Forelimb muscle (tissue), 1 donor: ENCODE results near the gene TRIM6. TPM values are rescaled to one million over a fixed set of nuclear protein-coding genes. Genes with fewer than 3 reads are reported as not detected.
"Not testable (repeated sequence)": the region's sequence is repeated elsewhere in the genome, so short reads cannot be mapped to it uniquely, and the experiment has no call there.

ENCODE experiments used
- DNase-seq: peaks from one replicate; pipeline ENCODE4 v3.0.0-alpha.2; 2013; ENCODE audit warnings: low read depth
- polyA plus RNA-seq: library from polyadenylated mRNA; unstranded; fragments of 120-200 nt; gene quantifications from one replicate; pipeline ENCODE4 v1.2.1, GENCODE V29; 2013; ENCODE audit not compliant: insufficient read length

Gene TRIM6
- polyA plus RNA-seq, 1 donor: 1.4 TPM

DNA sequence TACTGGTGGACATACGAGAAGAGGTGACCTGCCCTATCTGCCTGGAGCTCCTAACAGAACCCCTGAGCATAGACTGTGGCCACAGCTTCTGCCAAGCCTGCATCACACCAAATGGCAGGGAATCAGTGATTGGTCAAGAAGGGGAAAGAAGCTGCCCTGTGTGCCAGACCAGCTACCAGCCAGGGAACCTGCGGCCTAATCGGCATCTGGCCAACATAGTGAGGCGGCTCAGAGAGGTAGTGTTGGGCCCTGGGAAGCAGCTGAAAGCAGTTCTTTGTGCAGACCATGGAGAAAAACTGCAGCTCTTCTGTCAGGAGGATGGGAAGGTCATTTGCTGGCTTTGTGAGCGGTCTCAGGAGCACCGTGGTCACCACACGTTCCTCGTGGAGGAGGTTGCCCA is 6.9 kb downstream of the TRIM6 start:
- DNase-seq: no peak

DNA sequence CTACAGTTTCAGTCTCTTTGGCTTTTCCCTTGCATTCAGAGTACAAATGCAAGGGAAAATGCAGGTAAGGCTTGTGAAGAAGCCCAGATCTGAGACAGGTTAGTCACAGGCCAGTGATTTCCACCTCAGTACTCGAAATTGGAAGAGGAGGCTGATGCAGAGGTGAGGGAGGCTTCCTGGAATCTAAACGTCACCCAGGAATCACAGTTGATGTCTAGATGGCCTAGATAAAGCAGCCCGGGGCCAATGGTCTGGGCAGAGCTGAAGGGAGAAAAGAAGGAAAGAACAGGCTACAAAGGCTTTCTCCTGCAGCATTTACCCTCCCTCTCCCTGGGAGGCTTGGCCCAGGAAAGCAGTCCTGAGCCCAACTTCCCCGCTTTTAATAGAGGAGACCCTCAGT is 8.5 kb downstream of the TRIM6 start:
- DNase-seq: no peak

DNA sequence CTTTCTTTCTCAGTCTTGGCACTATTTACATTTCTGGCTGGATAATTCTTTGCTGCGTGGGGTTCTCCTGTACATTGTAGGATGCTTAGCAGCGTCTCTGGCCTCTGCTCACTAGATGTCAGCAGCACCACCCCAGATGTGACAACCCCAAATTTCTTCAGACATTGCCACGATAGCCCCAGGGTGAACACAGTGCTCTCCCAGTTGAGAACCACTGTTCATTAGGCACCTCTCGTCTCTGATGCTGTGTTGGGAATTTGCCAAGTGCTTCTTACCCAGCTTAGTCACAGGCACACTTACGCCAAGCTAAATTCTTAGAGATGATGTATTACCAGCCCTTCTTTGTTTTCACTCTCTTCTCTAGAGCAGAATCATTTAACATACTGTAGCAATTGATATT is 9.4 kb downstream of the TRIM6 start:
- no peak for DNase-seq

DNA sequence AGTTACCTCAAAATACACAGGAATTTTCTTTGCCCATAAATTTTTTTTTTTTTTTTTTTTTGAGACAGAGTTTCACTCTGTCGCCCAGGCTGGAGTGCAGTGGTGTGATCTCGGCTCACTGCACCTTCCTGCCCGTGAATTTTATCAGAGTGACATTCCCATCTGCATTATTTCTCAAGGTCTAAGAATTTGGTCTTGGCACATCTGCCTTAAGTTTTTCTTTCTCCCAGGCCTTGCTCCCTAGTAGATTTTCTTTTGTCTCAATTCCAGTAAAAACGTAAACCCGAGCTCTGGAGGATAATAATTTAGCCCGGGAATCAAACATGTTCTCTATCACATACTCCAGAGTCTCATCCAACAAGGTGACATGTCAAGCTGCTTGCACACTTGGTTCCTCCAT is 12.4 kb downstream of the TRIM6 start:
- DNase-seq: no peak

DNA sequence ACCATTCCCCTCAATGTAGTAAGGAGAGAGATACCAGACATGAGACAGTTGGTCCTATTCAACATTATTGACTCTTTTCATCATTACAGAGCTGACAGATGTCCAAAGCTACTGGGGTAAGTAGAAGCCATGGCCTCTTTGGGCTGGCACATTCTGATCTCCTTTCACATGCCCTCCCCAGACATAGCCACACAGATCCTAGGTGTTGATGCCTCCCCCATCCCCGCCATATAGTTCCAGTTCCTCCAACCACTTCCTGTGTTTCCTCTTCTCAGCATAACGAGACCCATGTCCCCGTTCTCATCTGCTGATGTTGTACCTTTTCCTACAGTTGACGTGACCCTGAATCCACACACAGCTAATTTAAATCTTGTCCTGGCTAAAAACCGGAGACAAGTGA is 14.0 kb downstream of the TRIM6 start:
- DNase-seq: no peak

DNA sequence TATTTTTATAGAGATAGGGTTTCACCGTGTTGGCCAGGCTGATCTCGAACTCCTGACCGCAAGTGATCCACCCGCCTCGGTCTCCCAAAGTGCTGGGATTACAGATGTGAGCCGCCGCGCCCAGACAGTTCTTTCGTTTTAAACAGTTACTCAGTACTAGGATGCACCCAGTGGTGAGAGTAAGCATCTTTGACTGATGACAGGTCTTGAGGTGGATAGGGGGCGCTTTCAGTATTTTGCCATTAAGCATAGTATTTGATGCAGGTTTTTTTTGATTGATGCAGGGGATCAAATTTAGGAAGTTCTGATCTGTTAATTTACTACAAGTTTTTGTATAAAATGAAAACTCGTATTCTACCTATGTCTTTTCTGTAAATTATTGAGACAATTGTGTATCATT is 15.2 kb downstream of the TRIM6 start:
- DNase-seq: no peak

DNA sequence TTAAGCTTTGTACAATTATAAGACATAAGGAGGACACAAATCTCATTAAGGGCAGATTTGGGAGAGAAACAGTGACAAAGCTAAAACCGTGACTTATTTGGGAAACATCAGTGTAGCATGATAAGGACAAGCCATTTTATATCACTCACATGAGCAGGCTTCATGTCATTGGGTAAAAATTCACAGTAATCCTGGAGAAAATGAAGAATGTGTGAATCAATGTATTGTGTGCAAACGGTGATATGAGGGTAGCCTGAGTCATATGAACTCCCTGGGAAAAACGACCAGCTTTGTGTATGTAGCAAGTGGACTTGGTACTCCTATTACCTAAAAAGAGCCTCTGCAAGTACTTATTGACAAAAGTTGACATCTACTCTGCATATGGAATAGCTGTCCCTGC is 22.4 kb downstream of the TRIM6 start:
- no peak for DNase-seq

DNA sequence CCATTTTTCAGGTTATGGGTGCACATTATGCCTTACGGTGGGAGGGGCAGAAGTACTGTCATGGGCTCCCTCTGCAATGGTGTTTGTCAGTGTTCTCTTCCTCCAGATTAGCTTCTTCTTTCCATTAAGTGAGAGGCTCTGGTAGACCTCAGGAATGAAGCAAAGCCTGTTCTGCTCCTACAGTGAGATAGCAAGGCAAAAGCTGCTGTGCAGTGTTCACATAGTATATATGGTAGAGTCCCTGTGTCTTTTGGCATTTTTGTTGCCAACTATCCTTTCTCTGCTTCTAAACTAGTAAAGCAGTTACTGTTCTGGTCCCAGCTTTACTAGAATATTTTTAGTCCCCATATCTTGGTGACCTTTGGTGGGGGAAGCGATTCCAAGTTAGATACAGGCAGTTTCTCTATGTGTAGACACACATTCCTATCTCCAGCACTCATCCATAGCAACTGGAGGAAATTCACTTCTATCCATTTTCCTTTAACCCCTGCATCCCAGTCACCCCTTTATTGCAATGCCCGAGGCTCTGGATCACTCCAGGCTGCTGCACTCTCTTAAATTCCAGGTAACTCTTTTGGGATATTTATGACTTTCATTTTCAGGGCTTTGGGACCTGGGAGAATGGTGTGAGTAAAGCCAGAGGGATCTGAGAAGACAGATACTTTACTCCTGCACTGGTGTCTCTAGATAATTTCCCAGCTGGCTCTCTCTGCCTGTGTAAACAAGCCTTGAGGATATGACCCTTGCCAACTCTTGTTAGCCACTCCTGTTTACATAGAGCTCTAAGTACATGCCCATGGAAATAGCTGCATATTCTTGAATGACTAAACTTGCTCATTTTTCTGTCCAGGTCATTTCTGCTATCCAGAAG is 24.4 kb downstream of the TRIM6 start:
- DNase-seq: no peak

DNA sequence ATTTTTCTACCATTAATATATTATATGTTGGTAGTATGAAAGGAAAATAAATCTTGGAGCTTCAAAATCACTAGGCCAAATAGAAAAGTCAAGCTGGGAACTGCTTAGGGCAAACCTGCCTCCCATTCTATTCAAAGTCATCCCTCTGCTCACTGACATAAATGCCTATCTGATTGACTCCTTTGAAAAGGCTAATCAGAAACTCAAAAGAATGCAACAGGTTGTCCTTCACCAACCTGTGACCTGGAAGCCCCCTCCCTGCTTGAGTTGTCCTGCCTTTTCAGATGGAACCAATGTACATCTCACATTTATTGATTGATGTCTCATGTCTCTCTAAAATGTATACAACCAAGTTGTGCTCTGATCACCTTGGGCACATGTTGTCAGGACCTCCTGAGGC is 25.1 kb downstream of the TRIM6 start:
- no peak for DNase-seq

DNA sequence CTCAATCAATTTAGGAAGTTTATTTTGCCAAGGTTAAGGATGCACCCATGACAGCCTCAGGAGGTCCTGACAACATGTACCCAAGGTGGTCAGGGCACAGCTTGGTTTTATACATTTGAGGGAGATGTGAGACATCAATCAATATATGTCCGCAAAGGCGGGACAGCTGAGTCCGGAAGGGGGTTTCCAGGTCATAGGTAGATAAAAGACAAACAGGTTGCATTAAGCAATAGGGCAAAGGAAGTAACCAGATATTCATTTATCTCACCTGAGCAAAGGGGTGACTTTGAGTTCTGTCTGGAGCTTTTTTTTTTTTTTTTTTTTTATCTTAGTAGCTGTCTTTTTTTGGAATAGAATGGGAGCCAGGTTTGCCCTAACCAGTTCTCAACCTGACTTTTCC is 26.4 kb downstream of the TRIM6 start:
- DNase-seq: no peak

DNA sequence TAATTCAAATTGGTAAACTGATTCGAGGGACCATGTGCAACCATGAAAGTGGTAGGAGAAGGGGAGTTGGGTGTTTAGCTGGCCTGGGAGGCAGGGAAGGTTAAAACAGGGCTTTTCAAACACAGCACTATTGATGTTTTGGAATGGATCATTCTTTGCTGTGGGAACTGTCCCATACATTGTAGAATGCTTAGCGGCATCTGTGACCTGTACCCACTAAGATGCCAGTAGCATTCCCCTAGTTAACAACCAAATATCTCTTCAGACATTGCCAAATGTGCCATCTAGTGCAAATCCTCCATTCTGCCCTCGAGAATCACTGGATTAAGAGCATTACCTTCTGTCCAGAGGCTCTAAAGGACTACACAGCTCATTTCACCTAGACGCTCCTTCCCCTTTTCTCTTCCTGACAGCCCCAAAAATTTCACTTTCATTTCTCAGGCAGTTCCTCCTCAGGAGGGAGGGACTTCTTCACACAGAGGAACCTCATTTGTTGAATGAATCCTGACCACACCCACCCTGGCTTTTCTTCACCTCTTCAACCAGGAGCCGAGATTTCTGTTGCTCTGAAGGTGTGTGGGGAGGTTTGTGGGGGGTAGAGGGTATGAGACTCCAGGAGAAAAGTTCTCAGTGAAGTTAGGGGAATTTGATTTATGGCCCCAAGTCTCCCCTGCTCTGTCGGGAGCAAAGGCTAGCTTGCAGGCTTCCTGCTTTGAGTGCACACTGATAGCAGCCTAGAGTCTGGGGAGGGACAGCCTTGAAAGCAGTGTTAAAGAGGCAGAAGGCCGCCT is 28.2 kb downstream of the TRIM6 start, which contains the start of gene TRIM34:
TRIM34 (plus strand) TSS at position 513 of the 791 bp plus-strand sequence. CDS start 7,331 bp downstream, outside the sequence.
- DNase-seq: peak; percentile 71

DNA sequence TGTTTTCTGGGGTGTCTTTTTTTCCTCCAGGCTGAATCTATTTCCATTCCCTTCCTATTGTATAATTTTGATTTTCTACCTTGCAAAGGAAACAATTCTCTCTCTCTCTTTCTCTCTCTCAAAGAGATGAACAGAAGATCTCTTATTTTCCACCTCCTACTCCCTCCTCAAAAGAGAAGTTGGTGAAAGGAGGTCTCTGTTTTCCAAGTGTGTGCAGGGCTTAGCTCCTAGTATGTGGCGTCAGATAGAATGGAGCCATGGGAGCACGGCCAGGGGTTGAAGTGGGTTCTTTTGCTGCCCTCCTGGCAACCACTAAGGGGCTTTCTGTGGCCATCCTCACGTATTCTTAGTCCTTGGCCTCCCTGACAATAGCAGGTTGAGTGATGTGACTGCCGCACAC is 28.8 kb downstream of the TRIM6 start:
- DNase-seq: no peak

DNA sequence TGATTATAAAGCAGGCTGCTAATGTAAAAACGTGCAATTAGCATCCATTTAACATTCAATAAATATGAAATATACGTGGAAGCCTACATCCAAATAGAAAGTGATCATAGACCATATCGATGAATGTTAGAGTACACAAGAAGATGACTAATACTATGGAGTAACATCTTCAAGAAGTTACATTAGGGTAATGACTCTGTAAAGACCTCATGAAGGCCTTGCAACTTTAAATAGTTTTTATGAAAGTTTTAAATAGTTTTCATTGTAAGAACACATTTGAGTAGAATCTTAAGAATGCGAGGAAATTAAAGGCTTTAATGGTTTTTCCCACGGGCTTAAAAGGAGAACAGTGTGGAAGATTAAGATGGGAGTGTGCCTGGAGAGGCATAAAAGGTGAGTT is 29.8 kb downstream of the TRIM6 start:
- no peak for DNase-seq

DNA sequence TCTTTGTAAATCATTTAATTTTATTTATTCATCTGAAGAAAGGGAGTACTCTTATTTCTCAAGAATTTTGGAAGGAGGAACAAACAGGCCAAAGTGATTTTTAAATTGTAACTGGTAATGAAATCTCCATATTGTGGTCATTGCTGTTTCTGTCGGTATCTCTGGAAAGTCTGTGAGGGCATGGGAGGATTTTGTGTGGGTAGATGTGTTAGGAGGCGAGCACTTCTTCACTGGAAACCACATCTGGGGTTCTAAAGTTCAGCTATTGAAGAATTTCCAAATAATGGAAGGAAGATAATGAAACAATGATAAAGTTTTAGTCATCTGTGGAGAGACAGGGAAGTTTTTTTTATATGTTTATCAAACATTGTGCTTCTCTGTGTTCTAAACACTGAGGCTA is 35.0 kb downstream of the TRIM6 start:
- no peak for DNase-seq

DNA sequence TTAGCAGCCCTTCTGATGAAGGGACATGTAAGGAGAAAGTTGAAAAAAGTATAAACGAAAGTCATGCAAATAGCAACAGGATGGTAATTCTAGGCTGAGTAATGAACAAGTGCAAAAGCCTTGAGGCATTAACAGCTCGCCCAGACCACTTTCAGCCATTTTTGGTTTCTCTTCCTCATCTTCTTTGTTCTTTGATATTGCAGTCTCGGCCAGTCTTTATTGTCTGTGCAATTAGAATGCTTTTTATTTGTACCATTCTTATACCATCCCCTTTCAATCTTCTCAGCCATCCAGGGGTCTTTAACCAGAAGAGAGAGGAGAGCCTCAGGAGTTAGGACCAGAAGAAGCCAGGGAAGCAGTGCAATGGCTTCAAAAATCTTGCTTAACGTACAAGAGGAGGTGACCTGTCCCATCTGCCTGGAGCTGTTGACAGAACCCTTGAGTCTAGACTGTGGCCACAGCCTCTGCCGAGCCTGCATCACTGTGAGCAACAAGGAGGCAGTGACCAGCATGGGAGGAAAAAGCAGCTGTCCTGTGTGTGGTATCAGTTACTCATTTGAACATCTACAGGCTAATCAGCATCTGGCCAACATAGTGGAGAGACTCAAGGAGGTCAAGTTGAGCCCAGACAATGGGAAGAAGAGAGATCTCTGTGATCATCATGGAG is 35.7 kb downstream of the TRIM6 start:
- DNase-seq: no peak

DNA sequence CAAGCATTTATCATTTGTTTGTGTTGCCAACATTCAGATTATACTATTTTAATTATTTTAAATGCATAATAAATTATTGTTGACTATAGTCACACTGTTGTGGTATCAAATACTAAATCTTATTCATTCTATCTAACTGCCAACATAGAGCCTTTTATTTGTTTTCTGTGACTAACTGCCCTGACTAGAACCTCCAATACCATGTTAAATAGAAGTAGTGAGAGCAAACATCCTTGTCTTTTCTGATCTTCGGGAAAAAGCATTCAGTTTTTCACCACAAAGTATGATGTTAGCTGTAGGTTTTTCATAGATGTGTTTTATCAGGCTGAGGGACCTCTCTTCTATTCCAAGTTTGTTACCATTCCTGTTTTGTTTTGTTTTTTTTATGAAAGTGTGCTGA is 43.5 kb downstream of the TRIM6 start:
- DNase-seq: no peak

DNA sequence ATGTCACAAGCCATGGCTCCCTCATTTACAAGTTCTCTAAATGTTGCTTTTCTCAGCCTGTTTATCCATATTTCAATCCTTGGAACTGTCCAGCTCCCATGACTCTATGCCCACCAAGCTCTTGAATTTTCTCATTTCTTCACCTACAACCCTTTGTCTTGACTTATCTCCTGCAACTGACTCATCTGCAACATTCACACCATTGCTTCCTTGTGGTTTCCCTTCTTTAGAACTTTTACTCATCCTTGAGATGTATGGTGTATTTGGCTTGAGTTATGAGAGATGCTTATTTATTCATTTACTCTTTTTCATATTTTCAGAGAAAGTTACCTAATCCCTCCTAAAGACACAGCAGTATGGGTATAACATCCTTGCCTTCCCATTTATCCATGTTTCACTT is 47.1 kb downstream of the TRIM6 start:
- no peak for DNase-seq

DNA sequence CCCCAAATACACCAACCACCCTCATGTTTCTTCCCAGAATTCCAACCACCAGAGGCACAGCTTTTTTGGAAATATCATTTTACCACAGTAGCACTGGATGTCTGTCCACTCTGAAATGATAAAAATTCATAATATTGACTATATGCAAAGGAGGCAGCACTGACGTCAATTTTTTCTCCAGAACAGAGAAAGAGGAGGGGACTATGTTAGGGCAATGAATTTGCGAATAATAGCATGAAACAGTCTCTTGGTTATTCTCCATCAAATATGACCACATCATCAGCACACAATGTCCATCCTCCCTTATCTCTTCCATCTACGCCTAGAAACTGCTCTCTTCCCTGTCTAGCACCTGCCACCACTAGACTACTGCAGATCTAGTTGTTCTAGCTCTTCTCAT is 49.7 kb downstream of the TRIM6 start:
- no peak for DNase-seq

DNA sequence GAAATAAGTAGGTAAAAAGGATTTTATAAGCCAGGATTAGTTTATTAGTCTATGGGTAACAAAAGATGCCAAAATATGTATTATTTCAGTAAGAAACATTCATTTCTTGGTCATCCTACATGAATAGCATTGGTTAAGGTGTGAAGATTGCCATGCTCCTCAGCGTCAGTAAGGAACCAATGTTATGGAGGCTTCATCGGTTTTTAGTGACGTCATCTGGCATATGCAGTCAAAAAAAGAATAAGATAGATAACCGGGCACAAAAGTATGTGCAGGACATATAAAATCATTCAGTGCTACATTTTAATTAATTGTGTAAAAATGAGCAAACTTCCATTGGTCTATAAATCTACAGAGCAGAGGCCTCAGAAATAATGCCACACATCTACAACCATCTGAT is 59.0 kb downstream of the TRIM6 start:
- no peak for DNase-seq

DNA sequence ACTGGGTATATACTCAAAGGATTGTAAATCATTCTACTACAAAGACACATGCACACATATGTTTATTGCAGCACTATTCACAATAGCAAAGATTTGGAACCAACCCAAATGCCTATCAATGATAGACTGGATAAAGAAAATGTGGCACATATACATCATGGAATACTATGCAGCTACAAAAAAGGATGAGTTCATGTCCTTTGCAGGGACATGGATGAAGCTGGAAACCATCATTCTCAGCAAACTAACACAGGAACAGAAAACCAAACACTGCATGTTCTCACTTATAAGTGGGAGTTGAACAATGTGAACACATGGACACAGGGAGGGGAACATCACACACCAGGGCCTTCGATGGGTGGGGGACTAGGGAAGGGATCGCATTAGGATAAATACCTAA is 60.5 kb downstream of the TRIM6 start:
- DNase-seq: not testable (repeated sequence)

DNA sequence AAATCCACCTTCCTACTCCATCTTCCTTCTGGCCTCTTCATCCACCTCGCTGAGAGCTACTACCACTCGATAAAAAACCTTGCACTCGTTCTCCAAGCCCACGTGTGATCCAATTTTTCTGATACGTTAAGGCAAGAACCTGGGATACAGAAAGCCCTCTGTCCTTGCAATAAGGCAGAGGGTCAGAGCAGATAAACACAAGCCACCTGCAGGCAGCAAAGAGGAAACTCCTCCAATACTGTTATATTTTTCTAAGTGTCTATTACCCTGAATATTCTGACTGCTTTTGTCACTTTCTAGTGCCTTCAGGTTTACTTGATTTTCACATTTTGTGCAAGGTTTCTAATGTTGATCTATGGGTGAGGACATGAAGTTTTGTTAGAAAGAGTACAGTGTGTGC is 61.9 kb downstream of the TRIM6 start:
- no peak for DNase-seq
